Testis (tissue), 3 donors: Measurements from ENCODE around the gene EML4. TPM values are rescaled to one million over a fixed set of nuclear protein-coding genes. Genes with fewer than 3 reads are reported as not detected.

Source experiments
- DNase-seq: peaks from one replicate; pipeline ENCODE4 v3.0.0-alpha.2; 2019
- H3K27ac ChIP-seq, 2 donors: fragments of 200-600 bp; sonication (generic); one replicate each; pipeline ENCODE4 v1.5.1; 2019
- H3K27me3 ChIP-seq: fragments of 200-600 bp; sonication (generic); one replicate; pipeline ENCODE4 v1.5.1; 2019
- H3K36me3 ChIP-seq: fragments of 200-600 bp; sonication (generic); one replicate; pipeline ENCODE4 v1.5.1; 2017; ENCODE audit warnings: low read depth; ENCODE audit errors: missing control alignments
- H3K4me1 ChIP-seq: fragments of 200-600 bp; sonication (generic); one replicate; pipeline ENCODE4 v1.5.1; 2019
- H3K4me3 ChIP-seq, 2 donors: fragments of 200-600 bp; sonication (generic); one replicate each; pipeline ENCODE4 v1.5.1; 2017 to 2019
- H3K9me3 ChIP-seq: fragments of 200-600 bp; sonication (generic); one replicate; pipeline ENCODE4 v1.5.1; 2017
- CTCF ChIP-seq, 3 experiments: fragments of 450-650 bp in 2 of 3; fragments of 200-600 bp in 1 of 3; sonication (generic) in 1 of 3; IDR thresholded peaks; one replicate each; pipeline ENCODE4 v1.5.1; 2016 to 2019; ENCODE audit warnings: antibody characterized with exemption in 3 of 3, mild to moderate bottlenecking in 2 of 3, moderate library complexity in 1 of 3
- POLR2A ChIP-seq: fragments of 450-650 bp; IDR thresholded peaks from one replicate; pipeline ENCODE4 v1.6.1; 2017; ENCODE audit warnings: antibody characterized with exemption, mild to moderate bottlenecking, moderate library complexity
- WGBS, 2 donors: methylation state at CpG; one replicate each; pipeline ENCODE4 v1.1.5; 2018; 5-methylcytosine and 5-hydroxymethylcytosine counted together
- intact Hi-C: fragments of 100-400 bp; cut with DNase I; formaldehyde crosslinking; loops from one replicate; pipeline ENCODE4 v1.15.1; 2023; ENCODE audit warnings: low total_unique reads
- polyA plus RNA-seq: library from polyadenylated mRNA; stranded (reverse); fragments of 350-450 nt; fragmentation: Illumina TruSeq; extraction: RNeasy Lipid Tissue Mini Kit (QIAGEN cat#74804); gene quantifications from one replicate; pipeline ENCODE4 v1.2.3, GENCODE V29; 2014; ENCODE audit warnings: low read depth, low replicate concordance; ENCODE audit not compliant: insufficient read depth
- total RNA-seq, 2 donors: library from RNA; depleted of rRNA; stranded (reverse); fragments of >200 nt; gene quantifications; one replicate each; pipeline ENCODE4 v1.2.3, GENCODE V29; 2016

Gene EML4
- total and polyA plus RNA-seq, 3 donors from 2014 or later = 49.0 to 71.0 (median 67.1) TPM

GRCh38 chr2:42317486-42317885, 148.3 kb downstream of the EML4 start:
- no peak overlapping the region for H3K4me3 ChIP-seq
- H3K27me3 ChIP-seq = no peaks in the 10 kb centered on the region
- intact Hi-C loops = no loop called here
- 85 to 91% methylated on average over 3 of the region's 3 CpGs for WGBS, 2 donors
- no peak for DNase-seq
- no peak overlapping the region for H3K27ac ChIP-seq
- TF ChIP-seq CTCF (IDR thresholded peaks at IDR 0.05) = no peak
- no peak for TF ChIP-seq POLR2A
- no peaks in the 10 kb centered on the region for H3K4me1 ChIP-seq
- no peaks in the 10 kb centered on the region for H3K9me3 ChIP-seq
- H3K36me3 ChIP-seq = no peaks in the 10 kb centered on the region

DNA sequence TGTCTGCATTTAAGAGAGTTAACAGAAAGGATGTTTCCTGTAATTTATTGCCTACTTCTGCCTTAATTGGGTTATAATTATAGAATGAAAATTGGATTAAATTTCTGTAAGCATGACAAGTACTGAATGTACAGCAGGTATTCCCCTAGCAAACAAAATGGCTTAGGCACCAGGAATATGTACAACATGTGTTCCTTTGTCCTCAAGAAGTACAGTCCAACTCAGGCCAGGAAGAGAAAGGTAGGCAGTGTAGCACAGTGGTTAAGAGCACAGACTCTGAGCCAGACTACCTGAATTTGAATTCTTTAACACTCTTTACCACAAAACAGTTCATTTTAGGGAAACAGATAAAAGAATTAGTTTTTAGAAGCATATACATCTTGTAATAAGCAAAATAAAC, 148.8 kb downstream of the EML4 start:
- no peak for DNase-seq
- no peak overlapping the region for H3K4me3 ChIP-seq
- H3K4me1 ChIP-seq = no peaks in the 10 kb centered on the region
- intact Hi-C loops = no loop called here
- no peak overlapping the region for H3K27ac ChIP-seq
- no peaks in the 10 kb centered on the region for H3K36me3 ChIP-seq
- no peaks in the 10 kb centered on the region for H3K9me3 ChIP-seq
- no peaks in the 10 kb centered on the region for H3K27me3 ChIP-seq
- no peak for TF ChIP-seq POLR2A
- no peak for TF ChIP-seq CTCF (IDR thresholded peaks at IDR 0.05)

- Histone ChIP-seq H3K4me1 (no peaks in the 10 kb centered on the region), H3K36me3 (no peaks in the 10 kb centered on the region), H3K27ac (no peak overlapping the region), H3K9me3 (no peaks in the 10 kb centered on the region), H3K4me3 (no peak overlapping the region), H3K27me3 (no peaks in the 10 kb centered on the region)
- WGBS, 2 donors = 88 to 98% methylated on average over 5 of the region's 5 CpGs
- intact Hi-C loops = no loop called here
- TF ChIP-seq POLR2A (no peak), CTCF (IDR thresholded peaks at IDR 0.05) (no peak)
- DNase-seq = no peak
Observed at GRCh38 chr2:42319265-42319664, 150.1 kb downstream of the EML4 start.

DNA sequence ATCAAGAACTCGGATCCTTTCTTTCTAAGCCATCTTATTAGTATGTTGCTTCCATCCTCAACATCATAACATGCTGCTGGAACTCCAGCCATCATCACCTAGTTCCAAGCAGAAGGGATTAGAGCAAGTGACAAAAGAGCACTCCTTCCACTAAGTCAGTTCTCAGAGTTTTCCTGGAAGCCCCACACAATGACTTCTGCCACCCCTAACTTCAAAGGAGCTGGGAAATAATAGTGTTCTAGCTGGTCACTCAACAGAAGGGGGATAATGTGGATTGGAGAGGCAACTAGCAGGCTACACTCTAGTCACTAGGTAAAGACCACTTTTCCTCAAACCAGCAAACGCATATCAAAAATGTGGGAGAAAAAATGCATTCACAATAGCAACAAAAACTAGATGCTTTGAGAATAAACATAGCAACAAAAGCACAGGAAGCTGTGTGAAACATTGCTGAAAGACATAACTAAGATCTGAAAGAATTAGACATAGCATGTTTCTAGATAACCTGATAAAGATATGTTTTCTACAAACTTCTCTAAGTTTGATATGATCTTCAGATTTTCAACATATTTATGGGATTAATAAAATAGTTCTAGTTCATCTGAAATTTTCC, 152.4 kb downstream of the EML4 start:
- intact Hi-C loops = no loop called here
- H3K4me1 ChIP-seq = no peaks in the 10 kb centered on the region
- no peaks in the 10 kb centered on the region for H3K27me3 ChIP-seq
- H3K4me3 ChIP-seq = no peak overlapping the region
- no peak overlapping the region for H3K27ac ChIP-seq
- 69 to 79% methylated on average over 2 of the region's 2 CpGs for WGBS, 2 donors
- H3K9me3 ChIP-seq = no peaks in the 10 kb centered on the region
- DNase-seq = no peak
- no peaks in the 10 kb centered on the region for H3K36me3 ChIP-seq
- TF ChIP-seq POLR2A = no peak
- no peak for TF ChIP-seq CTCF (IDR thresholded peaks at IDR 0.05)

DNA sequence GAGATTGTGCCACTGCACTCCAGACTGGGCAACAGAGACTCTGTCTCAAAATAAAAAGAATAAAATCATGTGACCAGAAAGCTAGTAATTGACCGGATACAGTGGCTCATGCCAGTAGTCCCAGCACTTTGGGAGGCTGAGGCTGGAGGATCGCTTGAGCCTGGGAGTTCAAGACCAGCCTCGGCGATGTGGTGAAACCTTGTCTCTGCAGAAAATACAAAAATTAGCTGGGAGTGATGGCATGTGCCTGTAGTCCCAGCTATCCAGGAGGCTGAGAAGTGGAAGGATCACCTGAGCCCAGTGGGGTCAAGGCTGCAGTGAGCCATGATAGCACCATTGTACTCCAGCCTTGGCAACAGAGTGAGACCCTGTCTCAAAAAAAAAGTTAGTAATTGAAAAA, 155.1 kb downstream of the EML4 start:
- no peak overlapping the region for H3K4me3 ChIP-seq
- no peaks in the 10 kb centered on the region for H3K4me1 ChIP-seq
- no peaks in the 10 kb centered on the region for H3K36me3 ChIP-seq
- TF ChIP-seq POLR2A (no peak), CTCF (IDR thresholded peaks at IDR 0.05) (no peak)
- DNase-seq = no peak
- H3K27ac ChIP-seq = no peak overlapping the region
- intact Hi-C loops = no loop called here
- 98% methylated on average over 4 of the region's 4 CpGs for WGBS, 2 donors
- no peaks in the 10 kb centered on the region for H3K9me3 ChIP-seq
- no peaks in the 10 kb centered on the region for H3K27me3 ChIP-seq
